Measurements from ENCODE around the gene PRKCB.

The PRKCB gene

DNA sequence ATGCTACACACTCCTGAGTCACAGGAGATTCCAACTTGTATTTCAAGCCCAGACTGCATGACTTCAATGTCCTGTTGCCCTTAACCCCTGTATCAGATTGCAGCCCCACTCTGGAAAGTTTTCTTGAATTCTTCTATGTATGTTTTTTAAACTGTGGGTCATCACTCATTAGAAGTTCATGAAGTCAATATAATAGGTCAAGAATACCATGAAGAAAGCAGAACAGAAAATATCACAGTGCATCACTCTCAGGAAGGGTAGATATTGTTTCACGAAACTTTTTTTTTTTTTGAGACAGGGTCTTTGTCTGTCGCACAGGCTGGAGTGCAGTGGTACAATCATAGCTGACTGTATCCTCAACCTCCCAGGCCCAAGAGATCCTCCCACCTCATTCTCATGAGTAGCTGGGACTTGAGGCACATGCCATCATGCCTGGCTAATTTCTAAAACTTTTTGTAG is 20.5 kb downstream of the PRKCB start:
- no peaks in the 10 kb centered on the region for H3K36me3 ChIP-seq (ENCODE audit: insufficient read depth)
- H2AFZ ChIP-seq (ENCODE audit: low read depth) = no peak overlapping the region
- no peaks in the 10 kb centered on the region for H3K79me2 ChIP-seq (ENCODE audit: insufficient read depth, low read depth)
- no peak overlapping the region for H3K4me2 ChIP-seq
- no peaks in the 10 kb centered on the region for H3K4me1 ChIP-seq (ENCODE audit: low read depth, poor library complexity, severe bottlenecking)
- no peak overlapping the region for H3K4me3 ChIP-seq (IDR thresholded peaks at IDR 0.05; ENCODE audit: insufficient read depth, low read depth, low read length)
- TF ChIP-seq, protein P1, sequence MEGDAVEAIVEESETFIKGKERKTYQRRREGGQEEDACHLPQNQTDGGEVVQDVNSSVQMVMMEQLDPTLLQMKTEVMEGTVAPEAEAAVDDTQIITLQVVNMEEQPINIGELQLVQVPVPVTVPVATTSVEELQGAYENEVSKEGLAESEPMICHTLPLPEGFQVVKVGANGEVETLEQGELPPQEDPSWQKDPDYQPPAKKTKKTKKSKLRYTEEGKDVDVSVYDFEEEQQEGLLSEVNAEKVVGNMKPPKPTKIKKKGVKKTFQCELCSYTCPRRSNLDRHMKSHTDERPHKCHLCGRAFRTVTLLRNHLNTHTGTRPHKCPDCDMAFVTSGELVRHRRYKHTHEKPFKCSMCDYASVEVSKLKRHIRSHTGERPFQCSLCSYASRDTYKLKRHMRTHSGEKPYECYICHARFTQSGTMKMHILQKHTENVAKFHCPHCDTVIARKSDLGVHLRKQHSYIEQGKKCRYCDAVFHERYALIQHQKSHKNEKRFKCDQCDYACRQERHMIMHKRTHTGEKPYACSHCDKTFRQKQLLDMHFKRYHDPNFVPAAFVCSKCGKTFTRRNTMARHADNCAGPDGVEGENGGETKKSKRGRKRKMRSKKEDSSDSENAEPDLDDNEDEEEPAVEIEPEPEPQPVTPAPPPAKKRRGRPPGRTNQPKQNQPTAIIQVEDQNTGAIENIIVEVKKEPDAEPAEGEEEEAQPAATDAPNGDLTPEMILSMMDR (conservative IDR thresholded peaks at IDR 0.05; ENCODE audit: low read depth, low read length) = no peak
- H3K27ac ChIP-seq = no peak overlapping the region
- no peak overlapping the region for H3K9ac ChIP-seq
- H4K20me1 ChIP-seq (ENCODE audit: insufficient read depth) = no peaks in the 10 kb centered on the region
- H3K27me3 ChIP-seq (ENCODE audit: insufficient read depth, low read depth) = no peaks in the 10 kb centered on the region

DNA sequence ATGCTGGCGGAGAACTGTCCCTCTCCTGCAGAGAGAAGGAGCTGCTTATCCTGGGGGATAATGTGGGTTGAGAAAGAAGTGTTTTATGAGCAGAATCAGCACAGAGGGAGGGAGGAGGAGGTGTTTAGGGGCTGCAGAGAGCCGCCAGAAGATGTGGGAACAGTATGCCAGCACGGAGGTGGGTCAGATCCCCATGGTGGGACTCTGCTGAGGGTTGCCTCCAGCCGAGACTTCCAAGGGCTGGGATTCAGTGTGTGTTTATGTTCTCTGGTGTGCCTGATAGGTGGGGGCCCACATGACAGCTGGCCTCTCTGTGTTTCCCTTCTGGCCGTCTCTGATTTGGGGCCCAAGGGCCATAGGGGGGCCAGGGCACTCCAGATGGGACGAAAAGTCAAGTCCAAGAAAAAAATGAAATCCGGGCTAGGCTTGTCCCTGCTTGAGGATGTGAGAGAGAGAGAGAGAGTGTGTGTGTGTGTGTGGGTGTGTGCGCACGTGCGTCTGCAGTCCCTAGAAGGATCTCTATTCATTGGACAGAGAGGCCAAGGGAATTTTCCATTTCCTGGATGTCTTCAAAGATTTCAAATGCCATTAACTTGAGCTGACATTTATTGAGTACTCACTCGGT is 21.6 kb downstream of the PRKCB start:
- no peak overlapping the region for H3K9ac ChIP-seq
- no peak overlapping the region for H2AFZ ChIP-seq (ENCODE audit: low read depth)
- no peak overlapping the region for H3K27ac ChIP-seq
- H3K27me3 ChIP-seq (ENCODE audit: insufficient read depth, low read depth) = no peaks in the 10 kb centered on the region
- no peaks in the 10 kb centered on the region for H3K36me3 ChIP-seq (ENCODE audit: insufficient read depth)
- H4K20me1 ChIP-seq (ENCODE audit: insufficient read depth) = no peaks in the 10 kb centered on the region
- no peaks in the 10 kb centered on the region for H3K79me2 ChIP-seq (ENCODE audit: insufficient read depth, low read depth)
- H3K4me2 ChIP-seq = no peak overlapping the region
- TF ChIP-seq, protein P1 (conservative IDR thresholded peaks at IDR 0.05; ENCODE audit: low read depth, low read length) = no peak
- H3K4me3 ChIP-seq (IDR thresholded peaks at IDR 0.05; ENCODE audit: insufficient read depth, low read depth, low read length) = no peak overlapping the region
- H3K4me1 ChIP-seq (ENCODE audit: low read depth, poor library complexity, severe bottlenecking) = peaks cover 5% of the 10 kb centered on the region

DNA sequence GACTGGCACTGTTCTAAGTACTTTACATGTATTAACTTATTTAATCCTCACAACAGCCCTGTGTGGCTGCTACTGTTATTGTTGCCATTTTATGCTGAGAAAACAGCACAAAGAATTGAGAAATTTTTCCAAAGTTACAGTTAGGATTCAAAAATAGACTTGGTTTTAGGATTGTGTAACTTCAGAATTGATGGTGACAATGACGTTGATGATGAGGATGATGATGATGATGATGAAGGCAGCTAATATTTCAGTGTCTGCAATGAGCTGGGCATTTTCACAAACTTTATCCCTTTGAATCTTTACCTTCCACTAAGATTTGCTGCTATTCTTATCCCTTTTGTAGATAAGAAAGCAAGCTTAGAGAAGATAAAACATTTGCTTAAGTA is 22.1 kb downstream of the PRKCB start:
- Histone ChIP-seq H3K27ac (no peak overlapping the region), H3K79me2 (ENCODE audit: insufficient read depth, low read depth) (no peaks in the 10 kb centered on the region), H2AFZ (ENCODE audit: low read depth) (no peak overlapping the region), H3K9ac (no peak overlapping the region), H3K4me1 (ENCODE audit: low read depth, poor library complexity, severe bottlenecking) (peaks cover 10% of the 10 kb centered on the region), H3K4me3 (IDR thresholded peaks at IDR 0.05; ENCODE audit: insufficient read depth, low read depth, low read length) (no peak overlapping the region), H4K20me1 (ENCODE audit: insufficient read depth) (no peaks in the 10 kb centered on the region), H3K36me3 (ENCODE audit: insufficient read depth) (no peaks in the 10 kb centered on the region), H3K4me2 (no peak overlapping the region), H3K27me3 (ENCODE audit: insufficient read depth, low read depth) (no peaks in the 10 kb centered on the region)
- TF ChIP-seq, protein P1 (conservative IDR thresholded peaks at IDR 0.05; ENCODE audit: low read depth, low read length) = no peak

DNA sequence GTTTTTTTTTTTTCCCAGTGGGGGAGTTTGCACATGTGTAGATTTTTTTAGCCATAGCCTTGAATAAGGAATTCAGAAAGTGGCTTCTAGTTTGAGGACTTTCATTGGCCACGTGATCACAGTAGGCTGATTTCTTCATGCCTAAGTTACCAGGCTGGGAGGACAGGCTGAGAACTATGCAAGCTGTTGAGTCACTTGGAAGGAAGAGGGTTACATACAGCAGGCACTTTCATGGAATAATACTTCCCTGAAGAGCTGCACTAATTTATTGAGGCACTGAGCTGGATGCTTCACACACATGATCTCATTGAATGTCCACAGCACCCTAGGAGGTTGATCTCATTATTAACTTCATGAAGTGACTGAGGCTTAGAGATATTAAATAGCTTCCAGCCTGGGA is 22.8 kb downstream of the PRKCB start:
- H3K27ac ChIP-seq = no peak overlapping the region
- H4K20me1 ChIP-seq (ENCODE audit: insufficient read depth) = no peaks in the 10 kb centered on the region
- peaks cover 11% of the 10 kb centered on the region for H3K4me1 ChIP-seq (ENCODE audit: low read depth, poor library complexity, severe bottlenecking)
- no peaks in the 10 kb centered on the region for H3K27me3 ChIP-seq (ENCODE audit: insufficient read depth, low read depth)
- no peak overlapping the region for H3K9ac ChIP-seq
- no peaks in the 10 kb centered on the region for H3K36me3 ChIP-seq (ENCODE audit: insufficient read depth)
- no peak overlapping the region for H3K4me3 ChIP-seq (IDR thresholded peaks at IDR 0.05; ENCODE audit: insufficient read depth, low read depth, low read length)
- H3K4me2 ChIP-seq = no peak overlapping the region
- no peak overlapping the region for H2AFZ ChIP-seq (ENCODE audit: low read depth)
- TF ChIP-seq, protein P1 (conservative IDR thresholded peaks at IDR 0.05; ENCODE audit: low read depth, low read length) = no peak
- H3K79me2 ChIP-seq (ENCODE audit: insufficient read depth, low read depth) = no peaks in the 10 kb centered on the region
